HEK293 (cell line): ENCODE measurements around the gene CASP12.

ENCODE experiments used
- CTCF ChIA-PET: fragments of 350-600 bp; formaldehyde crosslinking; extraction: SDS; loops from one replicate; lab custom pipeline; 2021; ENCODE audit warnings: antibody characterized with exemption; lab: Yijun Ruan, JAX
- POLR2A ChIA-PET: fragments of 300-600 bp; formaldehyde crosslinking; extraction: SDS; loops from one replicate; lab custom pipeline; 2020; ENCODE audit warnings: antibody characterized with exemption, inconsistent platforms; lab: Yijun Ruan, JAX
- H3K27ac ChIP-seq: fragments of 200-500 bp; sonication (Bioruptor generic); 2 replicates; pipeline ENCODE4 v1.5.1; 2014; ENCODE audit warnings: low read depth, low read length, control low read depth, inconsistent platforms; ENCODE audit errors: extremely low read depth
- H3K36me3 ChIP-seq, 2 experiments: fragments of 200-500 bp in 1 of 2; sonication (Bioruptor generic) in 1 of 2; 1 replicate in 1 of 2; 2 replicates in 1 of 2; pipeline ENCODE4 v1.5.1; 2014 to 2017; ENCODE audit warnings: inconsistent platforms in 2 of 2, low read length in 2 of 2; ENCODE audit not compliant: control insufficient read depth in 2 of 2, insufficient read depth in 1 of 2
- H3K4me1 ChIP-seq: fragments of 200-500 bp; sonication (Bioruptor generic); 2 replicates; pipeline ENCODE4 v1.5.1; 2014; ENCODE audit warnings: mild to moderate bottlenecking, low read length, inconsistent platforms; ENCODE audit not compliant: control insufficient read depth, insufficient read depth
- H3K4me3 ChIP-seq: 2 replicates; pipeline ENCODE4 v1.5.1; 2011; ENCODE audit warnings: low read depth, mild to moderate bottlenecking, control low read depth, low read length, moderate library complexity
- H3K9me3 ChIP-seq: fragments of 200-500 bp; sonication (Bioruptor generic); 2 replicates; pipeline ENCODE4 v1.5.1; 2014; ENCODE audit warnings: low read depth, low read length, inconsistent platforms; ENCODE audit not compliant: control insufficient read depth, insufficient read depth
- ATF2 ChIP-seq: fragments of 450-650 bp; formaldehyde crosslinking; IDR thresholded peaks from 2 replicates; pipeline ENCODE4 v1.5.1; 2016; ENCODE audit warnings: missing biosample characterization, missing genetic modification characterization, low read depth
- BCL11A ChIP-seq: fragments of 450-650 bp; formaldehyde crosslinking; IDR thresholded peaks from 2 replicates; pipeline ENCODE4 v1.5.1; 2016; ENCODE audit warnings: low read depth, missing biosample characterization, missing genetic modification characterization
- EGR2 ChIP-seq: fragments of 450-650 bp; formaldehyde crosslinking; IDR thresholded peaks from 2 replicates; pipeline ENCODE4 v1.5.1; 2016; ENCODE audit warnings: low read depth, missing biosample characterization, missing genetic modification characterization
- GLIS1 ChIP-seq: fragments of 450-650 bp; formaldehyde crosslinking; IDR thresholded peaks from 2 replicates; pipeline ENCODE4 v1.5.1; 2016; ENCODE audit warnings: missing biosample characterization, missing genetic modification characterization
- KLF17 ChIP-seq: fragments of 450-650 bp; formaldehyde crosslinking; IDR thresholded peaks from 2 replicates; pipeline ENCODE4 v1.5.1; 2016; ENCODE audit warnings: missing biosample characterization, missing genetic modification characterization
- KLF7 ChIP-seq: fragments of 450-650 bp; formaldehyde crosslinking; IDR thresholded peaks from 2 replicates; pipeline ENCODE4 v1.5.1; 2016; ENCODE audit warnings: missing biosample characterization, missing genetic modification characterization, borderline replicate concordance
- SCRT1 ChIP-seq: fragments of 450-650 bp; formaldehyde crosslinking; IDR thresholded peaks from 2 replicates; pipeline ENCODE4 v1.5.1; 2016; ENCODE audit warnings: missing biosample characterization, missing genetic modification characterization, borderline replicate concordance
- SCRT2 ChIP-seq: fragments of 450-650 bp; formaldehyde crosslinking; IDR thresholded peaks from 2 replicates; pipeline ENCODE4 v1.5.1; 2016; ENCODE audit warnings: missing biosample characterization, missing genetic modification characterization
- ZFHX2 ChIP-seq: fragments of 450-650 bp; formaldehyde crosslinking; conservative IDR thresholded peaks from 2 replicates; pipeline ENCODE4 v1.5.1; 2016; ENCODE audit warnings: missing biosample characterization, missing genetic modification characterization
- ZFP41 ChIP-seq: fragments of 450-650 bp; formaldehyde crosslinking; IDR thresholded peaks from 2 replicates; pipeline ENCODE4 v1.5.1; 2016; ENCODE audit warnings: missing biosample characterization, missing genetic modification characterization, borderline replicate concordance
- ZNF10 ChIP-seq: fragments of 450-650 bp; formaldehyde crosslinking; IDR thresholded peaks from 2 replicates; pipeline ENCODE4 v1.5.1; 2017; ENCODE audit warnings: missing biosample characterization, missing genetic modification characterization
- ZNF138 ChIP-seq: fragments of 450-650 bp; formaldehyde crosslinking; IDR thresholded peaks from 2 replicates; pipeline ENCODE4 v1.5.1; 2016; ENCODE audit warnings: missing biosample characterization, missing genetic modification characterization, borderline replicate concordance
- ZNF239 ChIP-seq: fragments of 450-650 bp; formaldehyde crosslinking; IDR thresholded peaks from 2 replicates; pipeline ENCODE4 v1.5.1; 2016; ENCODE audit warnings: missing biosample characterization, missing genetic modification characterization
- ZNF292 ChIP-seq: fragments of 450-650 bp; formaldehyde crosslinking; IDR thresholded peaks from 2 replicates; pipeline ENCODE4 v1.5.1; 2016; ENCODE audit warnings: low read depth, missing biosample characterization, missing genetic modification characterization, borderline replicate concordance
- ZNF341 ChIP-seq: fragments of 450-650 bp; formaldehyde crosslinking; IDR thresholded peaks from 2 replicates; pipeline ENCODE4; 2016; ENCODE audit warnings: low read depth, missing biosample characterization, missing genetic modification characterization
- ZNF366 ChIP-seq: fragments of 450-650 bp; formaldehyde crosslinking; conservative IDR thresholded peaks from 2 replicates; pipeline ENCODE4 v1.5.1; 2016; ENCODE audit warnings: missing biosample characterization, missing genetic modification characterization
- ZNF433 ChIP-seq: fragments of 450-650 bp; formaldehyde crosslinking; IDR thresholded peaks from 2 replicates; pipeline ENCODE4 v1.5.1; 2016; ENCODE audit warnings: missing biosample characterization, missing genetic modification characterization, low read depth
- ZNF510 ChIP-seq: fragments of 450-650 bp; formaldehyde crosslinking; IDR thresholded peaks from 2 replicates; pipeline ENCODE4 v1.5.1; 2018; ENCODE audit warnings: mild to moderate bottlenecking, missing genetic modification characterization, missing biosample characterization; ENCODE audit not compliant: insufficient replicate concordance
- ZNF558 ChIP-seq: fragments of 450-650 bp; formaldehyde crosslinking; IDR thresholded peaks from 2 replicates; pipeline ENCODE4 v1.5.1; 2016; ENCODE audit warnings: missing biosample characterization, missing genetic modification characterization
- ZNF561 ChIP-seq: fragments of 450-650 bp; IDR thresholded peaks from 2 replicates; pipeline ENCODE4 v1.5.1; 2018; ENCODE audit warnings: missing biosample characterization, missing genetic modification characterization, borderline replicate concordance
- ZNF596 ChIP-seq: fragments of 450-650 bp; IDR thresholded peaks from 2 replicates; pipeline ENCODE4 v1.5.0; 2018; ENCODE audit warnings: missing biosample characterization, mild to moderate bottlenecking, missing genetic modification characterization, moderate library complexity
- ZNF670 ChIP-seq: fragments of 450-650 bp; formaldehyde crosslinking; IDR thresholded peaks from 2 replicates; pipeline ENCODE4 v1.5.1; 2016; ENCODE audit warnings: missing biosample characterization, missing genetic modification characterization, low read depth
- ZNF776 ChIP-seq: fragments of 450-650 bp; formaldehyde crosslinking; IDR thresholded peaks from 2 replicates; pipeline ENCODE4 v1.5.0; 2017; ENCODE audit warnings: missing biosample characterization, missing genetic modification characterization, borderline replicate concordance
- ZNF843 ChIP-seq: fragments of 450-650 bp; formaldehyde crosslinking; IDR thresholded peaks from 2 replicates; pipeline ENCODE4 v1.5.1; 2016; ENCODE audit warnings: missing biosample characterization, missing genetic modification characterization
- TF ChIP-seq, protein P1 (sequence below): fragments of 450-650 bp; formaldehyde crosslinking; IDR thresholded peaks from 2 replicates; pipeline ENCODE4 v1.5.1; 2016; ENCODE audit warnings: missing biosample characterization, missing genetic modification characterization

Gene CASP12

DNA sequence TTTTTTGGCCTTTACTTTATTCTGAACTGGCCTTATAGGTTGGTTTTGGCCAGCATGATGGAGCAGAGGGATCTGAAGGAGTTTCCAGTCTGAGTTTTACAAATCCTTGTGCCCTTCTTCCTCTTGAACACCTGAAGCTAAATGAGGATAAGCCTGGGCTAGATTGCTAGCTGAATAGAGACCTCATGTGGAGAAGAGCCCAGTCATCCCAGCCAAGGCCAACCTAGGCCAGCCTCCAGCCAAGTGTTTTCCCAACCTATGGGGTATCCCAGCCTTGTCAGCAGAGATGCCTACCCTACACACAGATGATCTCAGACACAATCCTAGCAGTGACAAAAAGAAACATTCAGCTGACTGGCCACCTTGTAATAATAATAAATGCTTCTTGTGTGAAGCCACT, 966 bp upstream of the CASP12 start:
- no peaks in the 10 kb centered on the region for H3K36me3 ChIP-seq
- no peak overlapping the region for H3K27ac ChIP-seq
- no peaks in the 10 kb centered on the region for H3K4me1 ChIP-seq
- CTCF ChIA-PET, result interaction anchor here (0.6 kb wide), 1 partner anchor 64 kb away, joined by 3 read pairs; no protein-coding TSS in a partner anchor
- H3K4me3 ChIP-seq, result no peak overlapping the region
- no peaks in the 10 kb centered on the region for H3K9me3 ChIP-seq
- TF ChIP-seq ZNF558 (no peak), ZNF670 (tag by site-specific recombination) (no peak), ZNF292 (tag by site-specific recombination) (no peak), ZFHX2 (tag by site-specific recombination) (no peak), ZNF10 (tag by site-specific recombination) (no peak), ATF2 (tag by site-specific recombination) (no peak), ZNF239 (tag by site-specific recombination) (no peak), GLIS1 (tag by site-specific recombination) (no peak), ZNF433 (no peak), ZNF341 (tag by site-specific recombination) (no peak), BCL11A (tag by site-specific recombination) (no peak)
- TF ChIP-seq, all 188 proteins: peak for 0
- POLR2A ChIA-PET, result no interaction called here

DNA sequence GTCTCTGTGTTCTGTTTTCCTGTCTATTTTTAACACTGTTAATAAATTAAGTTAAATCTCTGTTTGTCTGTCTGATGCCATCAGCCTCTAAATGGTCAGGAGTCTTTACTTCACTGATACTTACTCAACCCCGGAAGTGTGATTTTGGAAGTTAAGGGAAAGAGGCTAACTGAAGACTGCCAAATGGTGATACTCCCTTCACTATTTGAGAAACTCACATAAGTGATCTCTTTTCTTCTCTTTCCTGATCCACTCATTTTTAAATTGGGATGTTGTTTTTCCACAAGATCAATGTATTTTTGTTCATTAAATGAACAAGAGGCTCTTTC, 389 bp upstream of the CASP12 start:
- Histone ChIP-seq H3K27ac (no peak overlapping the region), H3K4me1 (no peaks in the 10 kb centered on the region), H3K4me3 (no peak overlapping the region), H3K36me3 (no peaks in the 10 kb centered on the region), H3K9me3 (no peaks in the 10 kb centered on the region)
- POLR2A ChIA-PET, result no interaction called here
- CTCF ChIA-PET, result no interaction called here
- TF ChIP-seq ZNF510 (tag by site-specific recombination) (no peak), ZNF596 (tag by site-specific recombination) (no peak), ZNF138 (no peak), SCRT2 (tag by site-specific recombination) (no peak), KLF17 (tag by site-specific recombination) (no peak)

- Histone ChIP-seq H3K4me1 (no peaks in the 10 kb centered on the region), H3K4me3 (no peak overlapping the region), H3K9me3 (no peaks in the 10 kb centered on the region), H3K27ac (no peak overlapping the region), H3K36me3 (no peaks in the 10 kb centered on the region)
- TF ChIP-seq ZNF843 (tag by site-specific recombination) (no peak), KLF7 (tag by site-specific recombination) (no peak), EGR2 (tag by site-specific recombination) (no peak), ZNF561 (tag by site-specific recombination) (no peak), ZFP41 (tag by site-specific recombination) (no peak), ZNF366 (no peak), ZNF239 (tag by site-specific recombination) (no peak), ZNF776 (tag by site-specific recombination) (no peak), SCRT1 (tag by site-specific recombination) (no peak)
- TF ChIP-seq, protein P1, sequence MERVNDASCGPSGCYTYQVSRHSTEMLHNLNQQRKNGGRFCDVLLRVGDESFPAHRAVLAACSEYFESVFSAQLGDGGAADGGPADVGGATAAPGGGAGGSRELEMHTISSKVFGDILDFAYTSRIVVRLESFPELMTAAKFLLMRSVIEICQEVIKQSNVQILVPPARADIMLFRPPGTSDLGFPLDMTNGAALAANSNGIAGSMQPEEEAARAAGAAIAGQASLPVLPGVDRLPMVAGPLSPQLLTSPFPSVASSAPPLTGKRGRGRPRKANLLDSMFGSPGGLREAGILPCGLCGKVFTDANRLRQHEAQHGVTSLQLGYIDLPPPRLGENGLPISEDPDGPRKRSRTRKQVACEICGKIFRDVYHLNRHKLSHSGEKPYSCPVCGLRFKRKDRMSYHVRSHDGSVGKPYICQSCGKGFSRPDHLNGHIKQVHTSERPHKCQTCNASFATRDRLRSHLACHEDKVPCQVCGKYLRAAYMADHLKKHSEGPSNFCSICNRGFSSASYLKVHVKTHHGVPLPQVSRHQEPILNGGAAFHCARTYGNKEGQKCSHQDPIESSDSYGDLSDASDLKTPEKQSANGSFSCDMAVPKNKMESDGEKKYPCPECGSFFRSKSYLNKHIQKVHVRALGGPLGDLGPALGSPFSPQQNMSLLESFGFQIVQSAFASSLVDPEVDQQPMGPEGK (tag by site-specific recombination), result no peak
- CTCF ChIA-PET, result no interaction called here
- POLR2A ChIA-PET, result no interaction called here
Measured at GRCh38 chr11:104895634-104896033, 2.6 kb downstream of the CASP12 start.
